H1 (cell line): ENCODE results near the gene TJP3. TPM values are rescaled to one million over a fixed set of nuclear protein-coding genes. Genes with fewer than 3 reads are reported as not detected.

Source experiments
- CTCF ChIA-PET: fragments of 300-600 bp; sonication (Branson Sonifier 250); formaldehyde crosslinking; loops from one replicate; lab custom pipeline; 2021; ENCODE audit not compliant: partially characterized antibody; lab: Charles Lee
- POLR2A ChIA-PET: fragments of 300-600 bp; sonication (Branson Sonifier 250); formaldehyde crosslinking; loops from one replicate; lab custom pipeline; 2021; ENCODE audit warnings: inconsistent platforms; ENCODE audit not compliant: partially characterized antibody; lab: Charles Lee
- DNase-seq, 2 experiments: peaks; one replicate each; pipeline versions ENCODE4 v3.0.0 to v3.0.0-alpha.2; 2010 to 2022; ENCODE audit warnings: low spot score in 2 of 2, low read depth in 1 of 2, mixed read lengths in 1 of 2
- FAIRE-seq: peaks from 2 replicates; lab custom pipeline; 2011; peaks lifted over from hg19 to GRCh38; lab: Jason Lieb, UNC
- H2AFZ ChIP-seq: 2 replicates; pipeline ENCODE4 v1.8.1; 2012; ENCODE audit warnings: low read length, inconsistent platforms
- H2AK5ac ChIP-seq: 2 replicates; pipeline ENCODE4 v1.6.1; 2013; ENCODE audit warnings: low read depth, low read length
- H2BK120ac ChIP-seq: replicated peaks from 2 replicates; pipeline ENCODE3; 2013; ENCODE audit warnings: low read depth, low read length, inconsistent platforms
- H2BK12ac ChIP-seq: 2 replicates; pipeline ENCODE4 v1.6.1; 2013; ENCODE audit warnings: low read depth, low read length
- H2BK15ac ChIP-seq: 2 replicates; pipeline ENCODE4 v1.6.1; 2013; ENCODE audit warnings: low read length
- H2BK20ac ChIP-seq: 2 replicates; pipeline ENCODE4 v1.6.1; 2013; ENCODE audit warnings: low read length
- H2BK5ac ChIP-seq: 2 replicates; pipeline ENCODE4 v1.6.1; 2013; ENCODE audit warnings: low read depth, low read length
- H3K14ac ChIP-seq: 2 replicates; pipeline ENCODE4 v1.6.1; 2013; ENCODE audit warnings: inconsistent platforms; ENCODE audit not compliant: insufficient read length
- H3K18ac ChIP-seq: 2 replicates; pipeline ENCODE4 v1.6.1; 2013; ENCODE audit warnings: low read length; ENCODE audit errors: extremely low read depth
- H3K23ac ChIP-seq: 2 replicates; pipeline ENCODE4 v1.6.1; 2013; ENCODE audit warnings: inconsistent platforms; ENCODE audit not compliant: insufficient read length
- H3K23me2 ChIP-seq: 2 replicates; pipeline ENCODE4 v1.6.1; 2013; ENCODE audit warnings: low read depth, low read length
- H3K27ac ChIP-seq: 2 replicates; pipeline ENCODE4 v1.6.1; 2011; ENCODE audit warnings: low read depth, low read length, inconsistent platforms
- H3K27me3 ChIP-seq, 4 experiments: replicated peaks in 1 of 4; 1 replicate in 1 of 4; 2 replicates in 3 of 4; pipeline versions ENCODE4 v1.6.1 to v1.8.1; 2011 to 2013; ENCODE audit warnings: low read length in 3 of 4, mild to moderate bottlenecking in 3 of 4, inconsistent platforms in 2 of 4, mixed read lengths in 2 of 4, moderate library complexity in 1 of 4; ENCODE audit not compliant: control insufficient read depth in 3 of 4, insufficient read depth in 3 of 4; ENCODE audit errors: extremely low read depth in 1 of 4
- H3K36me3 ChIP-seq, 4 experiments: 2 replicates each; pipeline versions ENCODE4 v1.6.1 to v1.8.1; 2011 to 2013; ENCODE audit warnings: mild to moderate bottlenecking in 4 of 4, low read length in 3 of 4, moderate library complexity in 2 of 4, control low read depth in 1 of 4, inconsistent platforms in 1 of 4; ENCODE audit not compliant: insufficient read depth in 4 of 4, control insufficient read depth in 2 of 4
- H3K4ac ChIP-seq: replicated peaks from 2 replicates; pipeline ENCODE3; 2013; ENCODE audit warnings: low read length, low read depth, mixed read lengths, inconsistent platforms; ENCODE audit not compliant: insufficient read length
- H3K4me1 ChIP-seq, 4 experiments: replicated peaks in 1 of 4; 1 replicate in 1 of 4; 2 replicates in 3 of 4; pipeline versions ENCODE4 v1.6.1 to v1.8.1; 2011 to 2013; ENCODE audit warnings: low read length in 3 of 4, inconsistent platforms in 2 of 4, mixed read lengths in 1 of 4; ENCODE audit not compliant: insufficient read depth in 4 of 4, control insufficient read depth in 3 of 4
- H3K4me2 ChIP-seq, 2 experiments: 2 replicates each; pipeline versions ENCODE4 v1.6.1 to v1.8.1; 2011 to 2013; ENCODE audit warnings: low read depth in 2 of 2, low read length in 2 of 2, control low read depth in 1 of 2, inconsistent platforms in 1 of 2, mild to moderate bottlenecking in 1 of 2; ENCODE audit not compliant: insufficient read depth in 1 of 2
- H3K4me3 ChIP-seq, 4 experiments: fragments of 200-600, 300-600 bp in 1 of 4; sonication (generic), shearing (Covaris generic), sonication (Bioruptor Twin) in 1 of 4; 2 replicates each; pipeline versions ENCODE4 v1.5.1 to v1.8.1; 2011 to 2016; ENCODE audit warnings: low read length in 4 of 4, low read depth in 3 of 4, control low read depth in 2 of 4, inconsistent platforms in 2 of 4, mild to moderate bottlenecking in 2 of 4, mixed read lengths in 1 of 4, moderate library complexity in 1 of 4; ENCODE audit not compliant: insufficient read depth in 2 of 4; ENCODE audit errors: extremely low read depth in 1 of 4
- H3K56ac ChIP-seq: replicated peaks from 2 replicates; pipeline ENCODE3; 2013; ENCODE audit warnings: low read depth, mild to moderate bottlenecking, mixed read lengths, low read length, inconsistent platforms; ENCODE audit not compliant: insufficient read length
- H3K79me1 ChIP-seq: 2 replicates; pipeline ENCODE4 v1.6.1; 2013; ENCODE audit warnings: low read depth, low read length, control low read depth
- H3K79me2 ChIP-seq, 2 experiments: 2 replicates each; pipeline versions ENCODE4 v1.6.1 to v1.8.1; 2012 to 2013; ENCODE audit warnings: low read length in 2 of 2, mild to moderate bottlenecking in 2 of 2, inconsistent platforms in 1 of 2; ENCODE audit not compliant: insufficient read depth in 2 of 2, control insufficient read depth in 1 of 2
- H3K9ac ChIP-seq, 4 experiments: replicated peaks in 1 of 4; 1 replicate in 1 of 4; 2 replicates in 3 of 4; pipeline versions ENCODE4 v1.6.1 to v1.8.1; 2011 to 2013; ENCODE audit warnings: low read depth in 3 of 4, low read length in 3 of 4, control low read depth in 2 of 4, mild to moderate bottlenecking in 2 of 4, moderate library complexity in 2 of 4, inconsistent platforms in 1 of 4; ENCODE audit errors: extremely low read depth in 1 of 4
- H3K9me3 ChIP-seq, 2 experiments: 2 replicates each; pipeline versions ENCODE4 v1.6.1 to v1.8.1; 2012 to 2013; ENCODE audit warnings: mild to moderate bottlenecking in 2 of 2, moderate library complexity in 2 of 2, control low read depth in 1 of 2, inconsistent platforms in 1 of 2, low read depth in 1 of 2, low read length in 1 of 2, mixed read lengths in 1 of 2; ENCODE audit not compliant: insufficient read depth in 2 of 2
- H4K20me1 ChIP-seq, 2 experiments: replicated peaks in 1 of 2; 2 replicates each; pipeline versions ENCODE3 to v1.8.1; 2011 to 2013; ENCODE audit warnings: inconsistent platforms in 2 of 2, low read length in 2 of 2, mild to moderate bottlenecking in 1 of 2; ENCODE audit not compliant: insufficient read depth in 2 of 2, control insufficient read depth in 1 of 2
- H4K5ac ChIP-seq: 2 replicates; pipeline ENCODE4 v1.6.1; 2013; ENCODE audit warnings: low read length, low read depth, mixed read lengths, inconsistent platforms; ENCODE audit not compliant: insufficient read length
- H4K8ac ChIP-seq: 2 replicates; pipeline ENCODE4 v1.8.0; 2013; ENCODE audit warnings: mild to moderate bottlenecking, moderate library complexity, low read length, inconsistent platforms; ENCODE audit not compliant: insufficient read depth; ENCODE audit errors: extremely low read depth
- H4K91ac ChIP-seq: replicated peaks from 2 replicates; pipeline ENCODE3; 2013; ENCODE audit warnings: low read length, mixed read lengths, inconsistent platforms; ENCODE audit not compliant: insufficient read length
- ATF2 ChIP-seq: IDR thresholded peaks from 2 replicates; pipeline ENCODE4 v1.6.1; 2012; ENCODE audit warnings: low read length, inconsistent platforms
- BCL11A ChIP-seq, 2 experiments: IDR thresholded peaks; one replicate each; pipeline ENCODE4 v1.6.1; 2011; ENCODE audit warnings: low read depth in 2 of 2, low read length in 2 of 2, mild to moderate bottlenecking in 2 of 2
- CHD2 ChIP-seq: IDR thresholded peaks from 2 replicates; pipeline ENCODE4 v1.6.1; 2012; ENCODE audit warnings: low read length, improper control_type of control experiment
- EGR1 ChIP-seq: IDR thresholded peaks from 2 replicates; pipeline ENCODE4 v1.6.1; 2011; ENCODE audit warnings: low read depth, low read length, borderline replicate concordance
- HDAC6 ChIP-seq: IDR thresholded peaks from one replicate; pipeline ENCODE4 v1.7.1; 2012; ENCODE audit warnings: low read depth, mild to moderate bottlenecking, inconsistent platforms, low read length, moderate library complexity
- MAFK ChIP-seq: IDR thresholded peaks from 2 replicates; pipeline ENCODE4 v1.6.1; 2012; ENCODE audit warnings: low read depth, mild to moderate bottlenecking, improper control_type of control experiment, low read length
- NANOG ChIP-seq: IDR thresholded peaks from 2 replicates; pipeline ENCODE4 v1.6.1; 2011; ENCODE audit warnings: low read length, low read depth, mild to moderate bottlenecking, inconsistent platforms; ENCODE audit not compliant: insufficient read depth, poor library complexity, severe bottlenecking
- POLR2A ChIP-seq, 2 experiments: IDR thresholded peaks; 1 replicate in 1 of 2; 2 replicates in 1 of 2; pipeline ENCODE4 v1.6.1; 2011; ENCODE audit warnings: low read depth in 2 of 2, low read length in 2 of 2, mild to moderate bottlenecking in 2 of 2; ENCODE audit errors: control extremely low read depth in 1 of 2
- SIN3A ChIP-seq, 2 experiments: IDR thresholded peaks in 1 of 2; conservative IDR thresholded peaks in 1 of 2; 2 replicates each; pipeline ENCODE4 v1.6.1; 2011 to 2012; ENCODE audit warnings: low read length in 2 of 2, improper control_type of control experiment in 1 of 2, low read depth in 1 of 2, mild to moderate bottlenecking in 1 of 2
- SIRT6 ChIP-seq: IDR thresholded peaks from one replicate; pipeline ENCODE4 v1.7.1; 2012; ENCODE audit warnings: low read length, inconsistent platforms
- SIX5 ChIP-seq: IDR thresholded peaks from 2 replicates; pipeline ENCODE4 v1.6.1; 2011; ENCODE audit warnings: mild to moderate bottlenecking, low read depth, low read length
- WGBS, 2 experiments: shearing (Covaris generic) in 1 of 2; methylation state at CpG; one replicate each; pipeline versions ENCODE4 v1.1.6 to v1.1.7; 2013 to 2015; ENCODE audit warnings: low lambda C conversion rate in 2 of 2, mixed read lengths in 2 of 2, inconsistent platforms in 1 of 2, low coverage in 1 of 2, missing lambda C conversion rate in 1 of 2; ENCODE audit not compliant: insufficient replicate concordance in 2 of 2, insufficient coverage in 1 of 2, insufficient read length in 1 of 2; ENCODE audit errors: extremely low coverage in 1 of 2, missing lambda C conversion rate in 1 of 2; 5-methylcytosine and 5-hydroxymethylcytosine counted together
- polyA plus RNA-seq, 7 experiments: library from polyadenylated mRNA; depleted of rRNA in 3 of 7; stranded (reverse) in 5 of 7; unstranded in 2 of 7; fragments of >200 nt in 5 of 7; fragments of 200-250 nt in 2 of 7; gene quantifications; 1 replicate in 5 of 7; 2 replicates in 1 of 7; 4 replicates in 1 of 7; pipeline versions ENCODE4 v1.2.1 to v1.2.3, GENCODE V29; 2011 to 2013; ENCODE audit warnings: missing spikeins in 2 of 7, mixed read lengths in 2 of 7
- total RNA-seq: library from RNA; stranded (reverse); fragmentation: NEBNext Ultra II Directional; extraction: Animal tissue kit (Norgen Biotek cat#: 25700); gene quantifications from 2 replicates; pipeline ENCODE4 v1.2.1, GENCODE V29; 2021

Gene TJP3
- total and polyA plus RNA-seq, 2 of the 8 experiments (the other 6 are each of a cell fraction or from before 2014, with no cell fraction given), result 17.1 to 26.1 TPM

- Histone ChIP-seq H3K14ac (no peak overlapping the region), H2BK15ac (no peak overlapping the region)
Observed at GRCh38 chr19:3793799-3794198, 85.6 kb downstream of the TJP3 start.

More at GRCh38 chr19:3793799-3794198, 85.6 kb downstream of the TJP3 start:
- H3K4me3 ChIP-seq, result no peak overlapping the region
- WGBS, 2 experiments, result 94% methylated on average over 3 of the region's 3 CpGs; no CpG with 5 or more reads in 1 of the 2 experiments
- H4K8ac ChIP-seq, result no peak overlapping the region
- no peak for TF ChIP-seq NANOG
- no peak for TF ChIP-seq MAFK
- no peak for TF ChIP-seq CHD2
- no peak for TF ChIP-seq ATF2
- TF ChIP-seq SIN3A (conservative IDR thresholded peaks at IDR 0.05 in 1 of 2, IDR thresholded peaks at IDR 0.05 in 1 of 2; ENCODE audit: low read depth in 1 of 2, low read length in 2 of 2), result no peak
- no peak for TF ChIP-seq BCL11A (IDR thresholded peaks at IDR 0.05; ENCODE audit: low read depth in 2 of 2, low read length in 2 of 2)
- no peak for TF ChIP-seq EGR1
- no peak for TF ChIP-seq SIRT6
- no peak for TF ChIP-seq SIX5
- TF ChIP-seq HDAC6, result no peak
- TF ChIP-seq POLR2A (IDR thresholded peaks at IDR 0.05; ENCODE audit: control extremely low read depth in 1 of 2, low read depth in 2 of 2, low read length in 2 of 2), result no peak
- H4K5ac ChIP-seq, result no peak overlapping the region
- FAIRE-seq (no peak), DNase-seq (no peak)
- no peak overlapping the region for H3K9ac ChIP-seq
- no peaks in the 10 kb centered on the region for H3K36me3 ChIP-seq
- no peaks in the 10 kb centered on the region for H4K20me1 ChIP-seq
- no peaks in the 10 kb centered on the region for H3K23me2 ChIP-seq
- H3K56ac ChIP-seq, result no peak overlapping the region
- no peak overlapping the region for H3K18ac ChIP-seq
- H2BK20ac ChIP-seq, result no peak overlapping the region
- H3K4ac ChIP-seq, result no peak overlapping the region
- ChIA-PET CTCF (interaction anchor here (0.9 to 1.3 kb wide), 3 partner anchors 10 to 347 kb away, joined by 3 read pairs; no protein-coding TSS in a partner anchor), POLR2A (interaction anchor here (1.2 to 2.0 kb wide), 4 partner anchors 28 to 73 kb away, joined by 3 to 6 read pairs (median 4); partner anchors contain the start of gene APBA3)
- no peak overlapping the region for H2AFZ ChIP-seq
- no peak overlapping the region for H3K23ac ChIP-seq
- no peak overlapping the region for H2AK5ac ChIP-seq
- H3K27ac ChIP-seq, result no peak overlapping the region
- H3K79me2 ChIP-seq, result no peaks in the 10 kb centered on the region
- H2BK120ac ChIP-seq, result no peak overlapping the region
- no peaks in the 10 kb centered on the region for H3K79me1 ChIP-seq
- no peak overlapping the region for H2BK12ac ChIP-seq
- no peak overlapping the region for H2BK5ac ChIP-seq
- H3K4me1 ChIP-seq, result no peaks in the 10 kb centered on the region
- H4K91ac ChIP-seq, result no peak overlapping the region
- no peak overlapping the region for H3K4me2 ChIP-seq
- H3K9me3 ChIP-seq, result peaks cover 4 to 10% of the 10 kb centered on the region in 2 experiments; a peak in 2 of 4 replicates
- peaks cover 0 to 3% (median 0%) of the 10 kb centered on the region in 4 experiments; a peak in 1 of 7 replicates for H3K27me3 ChIP-seq
